HG03196 (cell line): ENCODE data around the gene OR52J3.

Experiments used
- ATAC-seq: cut with Tn5 transposase; IDR thresholded peaks from one replicate; pipeline ENCODE4 v1.9.1; 2021; ENCODE audit not compliant: unreplicated experiment

Gene OR52J3

DNA sequence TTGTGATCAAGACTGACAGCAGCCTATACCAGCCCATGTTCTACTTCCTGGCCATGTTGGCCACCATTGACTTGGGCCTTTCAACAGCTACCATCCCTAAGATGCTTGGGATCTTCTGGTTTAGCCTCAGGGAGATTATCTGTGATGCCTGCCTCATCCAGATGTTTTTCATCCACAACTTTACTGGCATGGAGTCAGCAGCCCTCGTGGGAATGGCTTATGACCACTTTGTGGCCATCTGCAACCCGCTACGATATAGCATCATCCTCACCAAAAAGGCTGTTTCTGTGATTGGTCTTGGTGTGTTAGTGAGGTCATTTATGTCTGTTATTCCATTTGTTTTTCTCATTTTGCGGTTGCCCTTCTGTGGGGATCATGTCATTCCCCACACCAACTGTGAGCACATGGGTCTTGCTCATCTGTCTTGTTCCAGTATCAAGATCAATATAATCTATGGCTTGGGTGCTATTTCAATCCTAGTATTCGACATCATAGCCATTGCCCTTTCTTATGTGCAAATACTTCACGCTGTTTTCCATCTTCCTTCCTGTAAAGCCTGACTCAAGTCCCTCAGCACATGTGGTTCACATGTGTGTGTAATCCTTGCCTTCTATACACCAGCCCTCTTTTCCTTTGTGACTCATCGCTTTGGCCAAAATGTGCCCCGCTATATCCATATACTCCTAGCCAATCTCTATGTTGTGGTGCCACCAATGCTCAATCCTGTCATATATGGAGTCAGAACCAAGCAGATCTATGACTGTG lies 46.7 kb downstream of the OR52J3 start:
- ATAC-seq: no peak

DNA sequence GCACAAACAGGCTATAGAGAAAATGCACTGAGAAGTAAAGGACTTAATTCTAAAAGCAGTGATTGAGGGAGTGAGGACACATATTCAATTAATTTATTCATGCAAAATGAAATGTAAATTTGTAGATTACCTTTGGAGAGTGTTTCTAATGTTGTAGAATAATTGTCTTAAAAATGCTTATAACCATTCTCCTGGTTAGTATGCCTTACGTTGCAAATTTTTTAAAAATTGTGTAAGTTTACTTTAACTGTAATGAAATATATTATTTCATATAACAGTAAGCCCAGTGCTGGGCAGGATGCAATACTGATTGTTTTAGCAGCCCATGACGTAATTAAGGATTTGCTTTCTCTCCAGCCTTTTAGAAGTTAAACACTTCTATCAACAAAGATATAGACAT lies 49.7 kb downstream of the OR52J3 start:
- ATAC-seq: no peak
